ENCODE results near the gene CSPG5.

- no peak for TF ChIP-seq CTCF (IDR thresholded peaks at IDR 0.05)
- TF ChIP-seq POLR2A (IDR thresholded peaks at IDR 0.05) = no peak
Measured at GRCh38 chr3:47568901-47569300, 9.8 kb downstream of the CSPG5 start.
